Naive thymus-derived CD4-positive, alpha-beta T cell (primary cell): ENCODE measurements around the gene DEPDC1. TPM values are rescaled to one million over a fixed set of nuclear protein-coding genes. Genes with fewer than 3 reads are reported as not detected.

ENCODE experiments used
- ATAC-seq: fragments of 150-1000 bp; cut with Tn5 transposase; 2 replicates; pipeline ENCODE4 v1.10.0; 2021; ENCODE audit warnings: mild to moderate bottlenecking, moderate library complexity
- CTCF ChIA-PET: fragments of 350-600 bp; sonication (Branson Sonifier 250); formaldehyde crosslinking; loops from one replicate; lab custom pipeline; 2021; ENCODE audit warnings: antibody characterized with exemption; lab: Charles Lee
- POLR2A ChIA-PET: fragments of 350-600 bp; sonication (Branson Sonifier 250); formaldehyde crosslinking; loops from one replicate; lab custom pipeline; 2021; ENCODE audit warnings: antibody characterized with exemption, inconsistent platforms; lab: Charles Lee
- DNase-seq, 9 donors: peaks; one replicate each; pipeline versions ENCODE4 v3.0.0 to v3.0.0-alpha.2; 2020 to 2022; ENCODE audit warnings: mixed read lengths in 1 of 9
- H3K27ac ChIP-seq: one replicate; pipeline ENCODE4 v1.7.0; 2013; ENCODE audit warnings: mild to moderate bottlenecking, low read depth, low read length, moderate library complexity
- H3K27me3 ChIP-seq, 2 donors: one replicate each; pipeline ENCODE4 v1.7.0; 2013; ENCODE audit warnings: low read length in 2 of 2, mild to moderate bottlenecking in 2 of 2, moderate library complexity in 2 of 2; ENCODE audit not compliant: control insufficient read depth in 2 of 2, insufficient read depth in 2 of 2
- H3K36me3 ChIP-seq, 3 experiments: 1 replicate in 2 of 3; 2 replicates in 1 of 3; pipeline ENCODE4 v1.7.0; 2013; ENCODE audit warnings: low read length in 3 of 3, mild to moderate bottlenecking in 3 of 3, moderate library complexity in 1 of 3; ENCODE audit not compliant: insufficient read depth in 3 of 3, control insufficient read depth in 2 of 3
- H3K4me1 ChIP-seq, 2 donors: one replicate each; pipeline ENCODE4 v1.7.0; 2013; ENCODE audit warnings: low read length in 2 of 2, mild to moderate bottlenecking in 2 of 2, moderate library complexity in 1 of 2; ENCODE audit not compliant: control insufficient read depth in 2 of 2, insufficient read depth in 2 of 2
- H3K4me3 ChIP-seq: 2 replicates; pipeline ENCODE4 v1.7.0; 2013; ENCODE audit warnings: mild to moderate bottlenecking, low read length
- H3K9me3 ChIP-seq, 3 experiments: 1 replicate in 2 of 3; 2 replicates in 1 of 3; pipeline ENCODE4 v1.7.0; 2013; ENCODE audit warnings: low read length in 3 of 3; ENCODE audit not compliant: control insufficient read depth in 2 of 3
- H3K27ac Mint-ChIP-seq, 9 donors: one replicate each; pipeline ENCODE4 v1.8.0; 2020 to 2022; ENCODE audit warnings: mixed read lengths in 9 of 9, mild to moderate bottlenecking in 8 of 9, moderate library complexity in 5 of 9, inconsistent platforms in 2 of 9
- H3K27me3 Mint-ChIP-seq, 5 donors: one replicate each; pipeline ENCODE4 v1.8.0; 2021 to 2022; ENCODE audit warnings: mixed read lengths in 5 of 5, mild to moderate bottlenecking in 1 of 5
- H3K36me3 Mint-ChIP-seq, 5 donors: one replicate each; pipeline ENCODE4 v1.8.0; 2020 to 2022; ENCODE audit warnings: mixed read lengths in 5 of 5, mild to moderate bottlenecking in 3 of 5, inconsistent platforms in 1 of 5
- H3K4me1 Mint-ChIP-seq, 7 donors: one replicate each; pipeline ENCODE4 v1.8.0; 2020 to 2022; ENCODE audit warnings: mixed read lengths in 7 of 7, mild to moderate bottlenecking in 3 of 7, inconsistent platforms in 1 of 7
- H3K4me3 Mint-ChIP-seq, 10 donors: one replicate each; pipeline ENCODE4 v1.8.0; 2020 to 2022; ENCODE audit warnings: mild to moderate bottlenecking in 10 of 10, mixed read lengths in 10 of 10, moderate library complexity in 6 of 10, inconsistent platforms in 2 of 10
- H3K9me3 Mint-ChIP-seq, 11 donors: one replicate each; pipeline ENCODE4 v1.8.0; 2020 to 2022; ENCODE audit warnings: mixed read lengths in 11 of 11, mild to moderate bottlenecking in 4 of 11, inconsistent platforms in 1 of 11, moderate library complexity in 1 of 11
- intact Hi-C, 2 donors: fragments of 100-400 bp; cut with micrococcal nuclease; formaldehyde crosslinking; loops; one replicate each; pipeline ENCODE4 v1.15.1; 2023
- polyA plus RNA-seq, 2 donors: library from polyadenylated mRNA; unstranded; fragments of 300-500 nt; fragmentation: Illumina TruSeq; gene quantifications; one replicate each; pipeline ENCODE4 v1.2.3, GENCODE V29; 2021
- total RNA-seq, 6 experiments: library from RNA in 5 of 6; stranded (reverse) in 5 of 6; gene quantifications; 1 replicate in 5 of 6; 2 replicates in 1 of 6; pipeline ENCODE4 v1.2.3 and lab custom pipeline; 2021 to 2026

Gene DEPDC1
- total and polyA plus RNA-seq, 7 experiments from 2014 or later = 0.13 to 12.6 (median 0.24) TPM; not detected in 4

DNA sequence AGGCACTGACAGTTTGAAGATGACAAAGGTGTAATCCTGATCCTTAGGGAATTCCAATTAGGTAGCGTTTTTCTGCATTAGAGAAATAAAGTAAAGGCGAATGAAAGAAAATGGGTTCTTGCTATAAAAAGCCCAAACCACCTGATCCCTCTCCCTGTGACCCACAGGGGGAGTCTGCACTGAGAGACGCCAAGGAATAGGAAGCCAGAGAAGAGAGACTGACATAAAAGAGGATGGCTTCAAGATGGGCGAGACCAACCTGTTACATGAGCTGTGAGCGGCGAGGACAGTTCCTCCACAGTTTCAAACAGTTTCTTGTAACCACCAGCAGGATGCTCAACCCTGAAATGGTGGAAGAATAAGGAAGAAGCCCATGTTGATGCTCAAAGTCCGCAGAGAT is 48.5 kb downstream of the DEPDC1 start:
- Mint-ChIP-seq H3K9me3 (peaks cover 0 to 11% (median 0%) of the 10 kb centered on the region in 11 donors), H3K4me3 (no peak overlapping the region), H3K27me3 (peaks cover 0 to 6% (median 0%) of the 10 kb centered on the region in 5 donors), H3K4me1 (peaks cover 0 to 1% (median 0%) of the 10 kb centered on the region in 7 donors), H3K36me3 (no peaks in the 10 kb centered on the region), H3K27ac (no peak overlapping the region)
- Histone ChIP-seq H3K9me3 (no peaks in the 10 kb centered on the region), H3K4me1 (no peaks in the 10 kb centered on the region), H3K27me3 (no peaks in the 10 kb centered on the region), H3K27ac (no peak overlapping the region), H3K36me3 (no peaks in the 10 kb centered on the region), H3K4me3 (no peak overlapping the region)
- ChIA-PET POLR2A (no interaction called here), CTCF (no interaction called here)
- DNase-seq (no peak), ATAC-seq (no peak)
- intact Hi-C loops = no loop called here

DNA sequence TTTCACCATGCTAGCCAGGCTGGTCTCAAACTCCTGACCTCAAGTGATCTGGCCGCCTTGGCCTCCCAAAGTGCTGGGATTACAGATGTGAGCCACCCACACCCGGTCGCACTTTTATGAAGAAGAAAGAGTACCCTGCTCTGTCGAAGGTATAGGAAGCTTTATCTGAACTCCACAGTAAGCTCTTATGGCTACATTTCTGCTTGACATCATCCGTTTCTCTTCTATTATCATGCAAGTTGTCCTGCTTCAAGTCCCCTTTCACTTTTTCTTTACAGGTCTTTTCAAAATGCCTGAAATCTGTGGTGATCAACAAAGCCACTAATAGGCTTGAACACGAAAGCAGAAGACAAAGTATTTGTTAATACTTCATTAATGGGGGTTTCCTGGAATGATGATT is 51.2 kb downstream of the DEPDC1 start:
- H3K4me3 ChIP-seq = no peak overlapping the region
- peaks cover 0 to 8% (median 0%) of the 10 kb centered on the region in 5 donors for H3K27me3 Mint-ChIP-seq
- CTCF ChIA-PET = no interaction called here
- no peak overlapping the region for H3K27ac ChIP-seq
- H3K9me3 ChIP-seq = no peaks in the 10 kb centered on the region
- no peak overlapping the region for H3K27ac Mint-ChIP-seq
- DNase-seq (no peak), ATAC-seq (no peak)
- no peak overlapping the region for H3K4me3 Mint-ChIP-seq
- H3K9me3 Mint-ChIP-seq = peaks cover 0 to 11% (median 0%) of the 10 kb centered on the region in 11 donors
- H3K4me1 Mint-ChIP-seq = peaks cover 0 to 1% (median 0%) of the 10 kb centered on the region in 7 donors
- H3K36me3 Mint-ChIP-seq = no peaks in the 10 kb centered on the region
- H3K27me3 ChIP-seq = no peaks in the 10 kb centered on the region
- intact Hi-C loops = no loop called here
- POLR2A ChIA-PET = no interaction called here
- H3K36me3 ChIP-seq = no peaks in the 10 kb centered on the region
- no peaks in the 10 kb centered on the region for H3K4me1 ChIP-seq

DNA sequence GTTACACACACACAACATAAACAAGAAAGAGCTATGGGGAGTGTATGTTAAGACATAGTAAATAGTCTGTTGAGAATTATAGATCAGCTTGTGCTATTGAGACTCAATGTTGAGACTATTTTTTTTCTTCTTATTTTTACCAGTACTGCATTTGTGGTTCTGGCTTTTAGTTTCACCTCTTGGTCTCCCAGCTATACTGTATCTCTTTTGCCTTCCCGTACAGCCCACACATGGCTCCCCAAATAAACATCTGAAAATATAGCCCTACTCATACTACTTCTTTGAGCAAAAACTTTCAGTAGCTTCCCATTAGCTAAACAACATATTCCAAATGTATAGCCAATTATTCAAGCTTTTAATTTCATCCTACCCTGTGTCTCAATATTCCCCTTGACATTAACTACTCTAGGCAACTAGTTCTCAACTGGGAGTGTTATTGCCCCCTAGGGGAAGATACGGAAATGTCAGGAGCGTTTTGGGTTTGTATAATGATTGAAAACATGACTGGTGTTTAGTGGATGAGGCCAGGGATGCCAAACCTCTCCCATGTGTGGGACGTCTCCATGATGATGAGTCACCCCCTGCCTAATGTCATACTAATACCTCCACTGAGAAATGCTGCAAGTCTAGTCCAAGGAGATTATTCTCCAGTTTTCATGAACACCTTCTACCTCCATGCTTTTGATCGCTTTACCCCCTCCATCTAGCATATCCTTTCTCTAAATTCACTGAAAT is 53.9 kb downstream of the DEPDC1 start:
- Histone ChIP-seq H3K27ac (no peak overlapping the region), H3K27me3 (no peaks in the 10 kb centered on the region), H3K4me1 (no peaks in the 10 kb centered on the region), H3K9me3 (no peaks in the 10 kb centered on the region), H3K4me3 (no peak overlapping the region), H3K36me3 (no peaks in the 10 kb centered on the region)
- Mint-ChIP-seq H3K36me3 (no peaks in the 10 kb centered on the region), H3K4me3 (no peak overlapping the region), H3K27ac (no peak overlapping the region), H3K9me3 (peaks cover 0 to 5% (median 0%) of the 10 kb centered on the region in 11 donors), H3K4me1 (peaks cover 0 to 1% (median 0%) of the 10 kb centered on the region in 7 donors), H3K27me3 (peaks cover 0 to 9% (median 6%) of the 10 kb centered on the region in 5 donors)
- DNase-seq = no peak
- ChIA-PET CTCF (no interaction called here), POLR2A (no interaction called here)
- intact Hi-C loops = loop anchor here in 1 of 2 donors (2.0 kb wide), 1 partner anchor 326 kb away; no protein-coding TSS in a partner anchor
- ATAC-seq = peak; percentile 63

DNA sequence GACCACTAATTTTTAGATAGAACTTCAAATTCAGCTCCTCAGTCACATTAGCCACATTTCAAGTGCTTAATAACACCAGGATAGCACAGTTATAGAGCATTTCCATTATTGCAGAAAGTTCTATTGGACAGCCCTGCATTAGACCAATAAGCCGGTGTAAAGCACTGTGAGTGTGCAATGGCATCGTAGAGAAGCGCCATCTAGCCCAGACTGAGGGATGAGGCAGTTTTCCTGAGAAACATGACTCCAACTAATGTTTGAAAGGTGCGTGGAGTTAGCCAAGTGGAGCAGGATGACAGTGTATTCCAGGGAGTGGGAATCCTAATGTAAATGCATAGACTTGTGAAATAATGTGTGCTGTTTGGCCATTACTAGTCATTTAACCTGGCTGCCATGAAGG is 54.9 kb downstream of the DEPDC1 start:
- H3K4me1 Mint-ChIP-seq = peaks cover 0 to 1% (median 0%) of the 10 kb centered on the region in 7 donors
- Histone ChIP-seq H3K9me3 (no peaks in the 10 kb centered on the region), H3K4me3 (no peak overlapping the region), H3K27ac (no peak overlapping the region), H3K27me3 (no peaks in the 10 kb centered on the region), H3K4me1 (no peaks in the 10 kb centered on the region), H3K36me3 (no peaks in the 10 kb centered on the region)
- H3K4me3 Mint-ChIP-seq = no peak overlapping the region
- intact Hi-C loops = loop anchor here in 1 of 2 donors (2.0 kb wide), 1 partner anchor 325 kb away; no protein-coding TSS in a partner anchor
- no peaks in the 10 kb centered on the region for H3K36me3 Mint-ChIP-seq
- DNase-seq (no peak), ATAC-seq (no peak)
- peaks cover 0 to 9% (median 6%) of the 10 kb centered on the region in 5 donors for H3K27me3 Mint-ChIP-seq
- H3K9me3 Mint-ChIP-seq = peaks cover 0 to 5% (median 0%) of the 10 kb centered on the region in 11 donors
- POLR2A ChIA-PET = no interaction called here
- CTCF ChIA-PET = no interaction called here
- no peak overlapping the region for H3K27ac Mint-ChIP-seq

DNA sequence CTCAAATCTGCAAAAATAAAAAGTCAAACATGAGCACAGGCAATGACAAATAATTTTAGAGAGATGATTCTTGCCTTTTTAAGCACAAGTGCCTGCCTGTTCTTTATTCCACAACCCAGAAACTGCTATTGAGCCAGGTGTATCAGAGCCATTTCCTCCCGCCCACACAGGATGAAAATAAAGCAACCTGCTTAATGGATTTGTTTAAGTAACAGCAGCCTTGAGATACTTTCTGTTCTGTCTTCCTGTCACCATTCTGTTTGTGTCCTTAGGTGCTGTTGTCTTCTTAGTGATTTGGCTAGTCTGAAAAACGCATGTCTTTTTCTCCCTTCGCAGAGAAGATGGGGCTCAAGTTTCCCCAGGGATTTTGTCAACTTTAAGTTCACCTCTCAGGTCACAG is 58.6 kb downstream of the DEPDC1 start:
- Histone ChIP-seq H3K9me3 (no peaks in the 10 kb centered on the region), H3K27me3 (no peaks in the 10 kb centered on the region), H3K27ac (no peak overlapping the region), H3K36me3 (no peaks in the 10 kb centered on the region), H3K4me3 (no peak overlapping the region), H3K4me1 (no peaks in the 10 kb centered on the region)
- POLR2A ChIA-PET = no interaction called here
- Mint-ChIP-seq H3K9me3 (peaks cover 0 to 3% (median 0%) of the 10 kb centered on the region in 11 donors), H3K4me3 (no peak overlapping the region), H3K4me1 (peaks cover 0 to 1% (median 0%) of the 10 kb centered on the region in 7 donors), H3K27ac (peak overlapping the region in 1 of 9 donors; percentile 18), H3K27me3 (peaks cover 0 to 6% (median 4%) of the 10 kb centered on the region in 5 donors), H3K36me3 (no peaks in the 10 kb centered on the region)
- CTCF ChIA-PET = no interaction called here
- intact Hi-C loops = no loop called here
- DNase-seq = no peak
- ATAC-seq = no peak

DNA sequence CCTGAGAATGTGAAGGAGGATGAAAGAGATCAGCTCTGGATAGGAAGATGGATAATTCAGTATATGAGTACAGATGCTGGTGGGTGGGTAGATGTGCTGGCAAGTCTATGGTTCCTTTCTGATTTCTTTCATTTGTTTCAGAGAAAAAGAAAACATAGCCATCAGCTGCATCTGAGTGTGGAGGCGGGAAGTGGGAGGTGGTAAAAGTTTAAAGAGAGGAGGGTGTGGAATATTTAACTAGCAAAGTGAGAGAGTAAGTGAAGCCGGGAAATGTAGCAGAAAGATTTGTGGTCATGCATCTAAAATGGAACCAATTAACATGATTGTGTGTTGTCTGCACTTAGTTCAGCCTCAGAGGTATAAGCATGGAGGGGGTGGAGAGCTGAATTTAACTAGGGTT is 63.5 kb downstream of the DEPDC1 start:
- no peak for ATAC-seq
- H3K9me3 Mint-ChIP-seq = peaks cover 0 to 2% (median 0%) of the 10 kb centered on the region in 11 donors
- H3K4me1 ChIP-seq = no peaks in the 10 kb centered on the region

DNA sequence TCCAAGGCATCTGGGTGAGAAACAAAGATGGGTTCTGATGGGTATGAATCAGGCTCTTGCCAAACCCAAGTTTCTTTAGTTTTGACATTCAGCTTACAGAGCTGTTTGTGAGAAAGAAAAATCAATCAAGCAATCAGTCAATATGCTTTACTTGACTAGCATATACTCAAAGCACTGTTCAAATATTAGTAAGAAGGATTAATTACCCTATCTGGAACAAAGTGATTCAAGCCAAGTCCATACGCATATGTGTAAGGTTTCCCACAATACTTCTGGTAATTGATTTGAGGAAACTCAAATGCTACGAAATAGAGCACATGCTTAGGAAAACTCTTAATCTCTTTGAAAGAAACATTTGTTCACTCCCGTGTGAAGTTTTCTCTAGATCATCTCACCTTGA is 65.8 kb downstream of the DEPDC1 start:
- no peaks in the 10 kb centered on the region for H3K9me3 ChIP-seq
- H3K4me1 Mint-ChIP-seq = no peaks in the 10 kb centered on the region
- CTCF ChIA-PET = no interaction called here

More for the DNA sequence above, 63.5 kb downstream of the DEPDC1 start:
- Histone ChIP-seq H3K36me3 (no peaks in the 10 kb centered on the region), H3K27me3 (no peaks in the 10 kb centered on the region), H3K9me3 (no peaks in the 10 kb centered on the region), H3K4me3 (no peak overlapping the region), H3K27ac (no peak overlapping the region)
- ChIA-PET CTCF (no interaction called here), POLR2A (no interaction called here)
- no peak for DNase-seq
- Mint-ChIP-seq H3K27ac (no peak overlapping the region), H3K4me1 (no peaks in the 10 kb centered on the region), H3K36me3 (no peaks in the 10 kb centered on the region), H3K27me3 (peaks cover 0 to 4% (median under 1%) of the 10 kb centered on the region in 5 donors), H3K4me3 (no peak overlapping the region)
- intact Hi-C loops = no loop called here

More for the DNA sequence above, 65.8 kb downstream of the DEPDC1 start:
- Histone ChIP-seq H3K27ac (no peak overlapping the region), H3K27me3 (peaks cover 0 to 3% of the 10 kb centered on the region in 2 donors), H3K4me1 (no peaks in the 10 kb centered on the region), H3K4me3 (no peak overlapping the region), H3K36me3 (no peaks in the 10 kb centered on the region)
- DNase-seq = no peak
- ATAC-seq = no peak
- Mint-ChIP-seq H3K9me3 (peaks cover 0 to 2% (median 0%) of the 10 kb centered on the region in 11 donors), H3K4me3 (no peak overlapping the region), H3K27ac (no peak overlapping the region), H3K27me3 (peaks cover 0 to 7% (median 0%) of the 10 kb centered on the region in 5 donors), H3K36me3 (no peaks in the 10 kb centered on the region)
- POLR2A ChIA-PET = no interaction called here
- intact Hi-C loops = no loop called here
